ENCODE measurements around the gene ANO2. TPM values are rescaled to one million over a fixed set of nuclear protein-coding genes. Genes with fewer than 3 reads are reported as not detected.
"Not testable (repeated sequence)": the region's sequence is repeated elsewhere in the genome, so short reads cannot be mapped to it uniquely, and the experiment has no call there.

Gene ANO2
- total RNA-seq, 1 experiment from 2014 or later: not detected

- H3K36me3 ChIP-seq: no peaks in the 10 kb centered on the region
- DNase-seq: no peak
- H3K4me3 ChIP-seq: no peak overlapping the region
- no peaks in the 10 kb centered on the region for H3K9me3 ChIP-seq
- H3K27me3 ChIP-seq: no peaks in the 10 kb centered on the region
Observed at GRCh38 chr12:5537771-5538170, 407.3 kb downstream of the ANO2 start.

DNA sequence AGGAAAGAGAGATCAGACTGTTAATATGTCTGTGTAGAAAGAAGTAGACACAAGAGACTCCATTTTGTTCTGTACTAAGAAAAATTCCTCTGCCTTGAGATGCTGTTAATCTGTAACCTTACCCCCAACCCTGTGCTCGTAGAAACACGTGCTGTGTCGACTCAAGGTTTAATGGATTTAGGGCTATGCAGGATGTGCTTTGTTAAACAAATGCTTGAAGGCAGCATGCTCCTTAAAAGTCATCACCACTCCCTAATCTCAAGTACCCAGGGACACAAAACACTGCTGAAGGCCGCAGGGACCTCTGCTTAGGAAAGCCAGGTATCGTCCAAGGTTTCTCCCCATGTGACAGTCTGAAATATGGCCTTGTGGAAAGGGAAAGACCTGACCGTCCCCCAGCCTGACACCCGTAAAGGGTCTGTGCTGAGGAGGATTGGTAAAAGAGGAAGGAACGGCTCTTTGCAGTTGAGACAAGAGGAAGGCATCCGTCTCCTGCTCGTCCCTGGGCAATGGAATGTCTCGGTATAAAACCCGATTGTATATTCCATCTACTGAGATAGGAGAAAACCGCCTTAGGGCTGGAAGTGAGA is 407.9 kb downstream of the ANO2 start:
- H3K36me3 ChIP-seq, H3K27me3 ChIP-seq, DNase-seq, H3K9me3 ChIP-seq, H3K4me3 ChIP-seq: not testable (repeated sequence)

GRCh38 chr12:5535541-5535940 is 409.5 kb downstream of the ANO2 start:
- Histone ChIP-seq H3K9me3 (no peaks in the 10 kb centered on the region), H3K4me3 (no peak overlapping the region), H3K27me3 (no peaks in the 10 kb centered on the region), H3K36me3 (no peaks in the 10 kb centered on the region)
- DNase-seq: no peak

DNA sequence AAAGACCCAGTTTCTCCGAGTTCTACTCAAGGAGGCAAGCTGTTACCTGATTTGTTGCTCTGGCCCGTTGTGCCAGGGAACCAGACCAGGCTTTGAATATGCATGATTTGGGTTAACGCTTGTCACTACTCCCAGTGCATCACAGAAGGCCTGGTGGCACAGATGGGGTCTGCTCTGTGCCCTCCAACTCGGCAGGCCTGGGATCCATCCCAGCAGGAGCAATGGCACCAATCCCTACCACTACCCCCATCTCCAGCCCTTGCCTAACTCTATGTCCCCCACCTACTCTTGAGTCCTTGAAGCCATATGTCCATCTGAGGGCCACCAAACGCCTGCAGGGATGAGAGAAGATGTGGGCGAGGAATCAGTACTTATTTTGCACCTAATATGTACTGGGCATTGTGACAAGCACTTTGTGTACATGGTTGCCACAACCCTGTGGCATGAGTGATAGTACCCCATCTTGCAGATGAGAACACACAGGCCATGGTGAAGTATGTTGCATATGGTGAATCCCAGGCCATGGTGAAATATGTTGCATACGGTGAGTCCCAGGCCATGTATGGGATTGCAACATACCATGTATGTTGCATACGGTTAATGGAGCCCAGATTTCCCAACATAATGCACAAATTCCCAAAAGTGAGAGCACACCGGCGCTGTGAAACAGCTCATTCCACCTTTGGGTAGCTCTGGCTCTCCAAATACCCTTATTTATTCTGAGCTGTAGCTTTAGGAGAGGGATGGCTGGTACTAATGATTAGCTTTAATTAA is 410.4 kb downstream of the ANO2 start:
- no peaks in the 10 kb centered on the region for H3K9me3 ChIP-seq
- H3K4me3 ChIP-seq: no peak overlapping the region
- H3K36me3 ChIP-seq: no peaks in the 10 kb centered on the region
- no peak for DNase-seq
- no peaks in the 10 kb centered on the region for H3K27me3 ChIP-seq

DNA sequence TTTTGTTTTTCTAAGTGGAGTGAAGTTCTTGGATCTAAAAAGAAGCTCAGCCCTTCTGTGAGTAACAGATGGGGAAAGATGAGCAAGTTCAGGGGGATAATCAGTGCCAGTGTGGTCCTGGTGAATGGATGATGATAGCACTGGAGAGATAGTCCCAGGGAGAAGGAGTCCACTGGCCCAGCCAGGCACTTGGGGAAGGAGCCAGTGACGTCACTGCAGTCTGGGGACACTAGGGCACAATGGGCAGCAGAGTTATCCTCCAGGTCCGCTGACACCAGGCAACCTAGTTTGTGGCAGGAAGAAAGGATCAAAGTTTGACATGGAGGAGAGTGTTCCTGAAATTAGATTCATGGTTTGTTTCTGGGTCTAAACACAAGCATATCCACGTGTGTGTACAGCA is 411.7 kb downstream of the ANO2 start:
- Histone ChIP-seq H3K36me3 (no peaks in the 10 kb centered on the region), H3K4me3 (no peak overlapping the region), H3K9me3 (no peaks in the 10 kb centered on the region), H3K27me3 (no peaks in the 10 kb centered on the region)
- no peak for DNase-seq

GRCh38 chr12:5525783-5526367 is 419.2 kb downstream of the ANO2 start:
- no peaks in the 10 kb centered on the region for H3K36me3 ChIP-seq
- DNase-seq: no peak
- no peaks in the 10 kb centered on the region for H3K9me3 ChIP-seq
- H3K4me3 ChIP-seq: no peak overlapping the region
- no peaks in the 10 kb centered on the region for H3K27me3 ChIP-seq

GRCh38 chr12:5524769-5525436 is 420.2 kb downstream of the ANO2 start:
- Histone ChIP-seq H3K9me3 (no peaks in the 10 kb centered on the region), H3K27me3 (no peaks in the 10 kb centered on the region), H3K4me3 (no peak overlapping the region), H3K36me3 (no peaks in the 10 kb centered on the region)
- no peak for DNase-seq

DNA sequence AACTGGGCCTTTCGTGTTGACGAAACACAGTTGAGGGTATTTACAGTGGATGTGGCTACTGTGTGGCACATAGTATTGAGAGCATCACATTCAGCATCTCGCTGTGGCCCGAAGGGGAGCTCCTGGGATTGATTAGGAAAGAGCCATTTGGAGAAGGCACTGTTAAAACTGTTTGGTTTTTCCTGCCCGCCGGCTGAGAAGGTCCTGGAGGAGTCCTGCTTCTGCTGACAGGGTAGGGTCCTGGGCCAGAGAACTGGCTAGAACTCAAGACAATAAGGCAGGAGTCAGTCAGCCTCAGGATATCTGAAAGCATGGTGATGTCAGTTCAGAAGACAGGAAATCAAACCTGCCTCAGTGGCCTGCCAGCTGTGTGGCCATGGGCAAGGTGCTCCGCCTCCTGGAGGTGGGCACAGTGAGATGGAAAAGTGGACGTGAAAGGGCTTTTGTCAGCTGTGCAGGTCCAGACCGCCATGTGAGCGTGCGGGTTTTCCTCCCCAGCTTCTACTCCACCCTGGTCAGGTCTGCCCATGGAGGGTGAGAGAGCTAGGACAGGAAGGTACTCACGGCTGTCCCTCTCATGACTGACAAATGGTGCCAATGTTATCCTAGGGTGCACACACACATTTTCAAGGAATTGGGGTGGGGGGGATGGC is 420.8 kb downstream of the ANO2 start:
- no peaks in the 10 kb centered on the region for H3K36me3 ChIP-seq
- H3K4me3 ChIP-seq: no peak overlapping the region
- no peaks in the 10 kb centered on the region for H3K27me3 ChIP-seq
- H3K9me3 ChIP-seq: no peaks in the 10 kb centered on the region
- DNase-seq: no peak

DNA sequence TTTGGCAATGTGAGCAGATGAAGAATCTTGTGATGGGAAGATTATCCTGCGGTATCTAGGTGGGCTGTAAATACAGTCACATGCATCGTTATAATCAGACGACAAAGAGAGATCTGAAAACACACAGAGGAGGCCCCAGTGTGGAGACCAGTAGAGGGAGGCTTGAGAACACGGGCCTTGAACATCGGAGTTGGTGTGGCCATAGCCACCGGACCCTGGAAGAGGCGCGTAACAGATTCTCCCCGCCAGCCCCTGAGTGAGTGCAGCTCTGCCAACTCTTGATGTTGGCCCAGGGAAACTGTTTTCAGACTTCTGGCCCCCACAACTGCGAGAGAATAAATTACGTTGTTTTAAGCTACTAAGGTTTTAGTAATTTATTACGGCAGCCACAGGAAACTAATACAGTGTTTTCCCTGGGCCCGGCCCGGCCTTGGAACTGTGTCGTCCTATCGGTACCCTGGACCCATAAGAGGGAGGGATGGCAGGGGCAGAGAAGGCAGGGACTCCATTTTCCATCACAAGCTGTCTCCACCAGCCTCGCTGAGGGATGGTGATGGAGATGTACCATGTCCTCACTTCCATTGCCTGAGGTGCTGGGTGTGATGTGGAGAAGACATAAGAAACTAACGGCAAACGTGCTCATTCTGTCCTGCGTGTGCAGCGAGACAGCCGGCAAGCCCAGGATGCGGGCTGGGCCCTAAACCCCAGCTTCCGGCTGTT is 421.5 kb downstream of the ANO2 start:
- no peak for DNase-seq
- no peaks in the 10 kb centered on the region for H3K27me3 ChIP-seq
- no peaks in the 10 kb centered on the region for H3K9me3 ChIP-seq
- no peak overlapping the region for H3K4me3 ChIP-seq
- H3K36me3 ChIP-seq: no peaks in the 10 kb centered on the region

DNA sequence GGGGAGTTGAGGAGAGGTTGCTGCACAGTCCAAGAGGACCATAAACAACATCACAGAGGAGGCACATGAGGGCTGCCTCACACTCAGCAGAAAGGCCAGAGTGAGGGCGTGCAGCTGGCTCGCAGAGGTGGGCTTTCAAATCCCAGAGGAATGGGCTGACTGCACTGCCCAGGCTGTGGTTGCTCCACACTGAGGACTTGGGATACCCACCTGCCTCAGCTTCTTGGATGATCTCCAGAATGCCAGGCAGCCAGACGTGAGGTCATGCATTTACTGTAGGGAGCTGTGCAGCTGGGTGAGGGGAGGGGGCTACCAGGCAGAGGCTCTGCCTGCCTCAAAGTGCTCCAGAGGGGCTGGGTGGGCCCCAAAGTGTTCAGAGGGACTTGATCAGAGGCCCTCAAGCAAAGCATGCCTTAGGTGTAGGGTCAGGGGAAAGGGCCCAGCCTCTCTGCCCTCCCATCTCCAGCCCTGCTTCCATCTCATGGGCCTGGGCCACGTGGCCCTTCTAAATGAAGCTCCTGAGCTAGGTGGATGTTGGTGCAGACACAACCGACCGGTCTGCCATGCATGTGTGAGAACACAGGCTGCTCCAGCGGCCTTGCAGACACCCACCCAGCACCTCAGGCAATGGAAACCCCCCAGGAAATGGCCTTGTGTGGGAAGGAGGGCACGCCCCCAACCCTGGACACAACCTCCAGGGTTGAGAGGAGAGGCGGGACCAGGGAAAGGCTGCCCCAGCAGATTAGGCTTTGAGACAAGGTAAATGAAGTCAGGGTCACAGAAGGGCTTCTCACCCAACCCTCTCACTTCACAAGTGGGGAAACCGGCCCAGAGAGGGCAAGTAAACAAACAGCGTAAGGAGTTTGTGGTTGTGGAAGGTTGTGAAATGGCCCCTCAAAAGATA is 422.4 kb downstream of the ANO2 start:
- no peak for DNase-seq
- no peak overlapping the region for H3K4me3 ChIP-seq
- no peaks in the 10 kb centered on the region for H3K36me3 ChIP-seq
- H3K9me3 ChIP-seq: no peaks in the 10 kb centered on the region
- no peaks in the 10 kb centered on the region for H3K27me3 ChIP-seq

DNA sequence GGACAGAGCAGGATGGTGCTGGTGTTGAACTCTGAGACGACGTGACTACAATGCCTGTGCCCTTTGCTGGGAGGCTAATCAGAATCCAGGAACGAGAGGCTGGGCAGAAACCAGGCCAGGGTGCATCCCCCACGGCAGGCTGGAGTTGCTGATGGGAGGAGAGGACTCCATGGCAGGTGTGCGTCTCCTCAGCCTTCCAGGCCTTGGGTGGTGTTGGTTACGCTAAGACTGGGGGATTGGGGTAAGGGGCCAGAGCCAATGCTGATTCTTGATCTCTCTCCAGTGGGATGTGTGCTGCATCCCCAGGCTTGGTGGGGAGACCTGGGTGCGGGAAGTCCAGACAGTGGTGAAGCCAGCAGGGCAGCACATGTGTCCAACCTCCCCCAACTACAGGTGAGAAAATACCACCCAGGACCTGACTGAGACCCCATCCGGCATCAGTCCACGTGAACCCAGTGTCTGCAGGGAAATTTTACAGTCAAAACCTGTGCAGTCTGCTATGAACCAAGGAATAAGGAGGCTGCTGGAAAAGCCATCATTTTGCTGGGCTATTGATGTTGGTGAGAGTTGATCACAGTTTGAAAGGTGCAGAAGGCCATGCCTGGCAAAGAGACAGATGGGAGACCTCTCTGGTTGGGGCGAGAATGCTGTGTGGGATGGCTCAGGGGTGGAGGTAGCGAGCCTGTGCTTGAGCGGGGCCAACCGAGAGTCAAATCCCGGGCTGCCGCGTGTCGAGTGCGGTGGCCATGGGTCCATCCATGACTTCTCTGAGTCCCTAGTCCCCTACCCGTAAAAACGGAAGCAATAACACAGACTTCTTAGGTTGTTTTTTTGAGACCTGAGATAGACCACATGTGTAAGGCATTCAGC is 423.4 kb downstream of the ANO2 start:
- H3K9me3 ChIP-seq: no peaks in the 10 kb centered on the region
- H3K27me3 ChIP-seq: no peaks in the 10 kb centered on the region
- no peak overlapping the region for H3K4me3 ChIP-seq
- no peak for DNase-seq
- no peaks in the 10 kb centered on the region for H3K36me3 ChIP-seq

GRCh38 chr12:5520831-5521230 is 424.2 kb downstream of the ANO2 start:
- no peak for DNase-seq
- Histone ChIP-seq H3K27me3 (no peaks in the 10 kb centered on the region), H3K4me3 (no peak overlapping the region), H3K36me3 (no peaks in the 10 kb centered on the region), H3K9me3 (no peaks in the 10 kb centered on the region)

- no peaks in the 10 kb centered on the region for H3K27me3 ChIP-seq
- no peaks in the 10 kb centered on the region for H3K36me3 ChIP-seq
- no peaks in the 10 kb centered on the region for H3K9me3 ChIP-seq
- DNase-seq: no peak
- no peak overlapping the region for H3K4me3 ChIP-seq
Observed at GRCh38 chr12:5520037-5520436, 425.0 kb downstream of the ANO2 start.

- Histone ChIP-seq H3K36me3 (no peaks in the 10 kb centered on the region), H3K9me3 (no peaks in the 10 kb centered on the region), H3K4me3 (no peak overlapping the region), H3K27me3 (no peaks in the 10 kb centered on the region)
- no peak for DNase-seq
Observed at GRCh38 chr12:5518584-5519365, 426.3 kb downstream of the ANO2 start.
